ENCODE measurements around the gene LAMA3.

Gene LAMA3

GRCh38 chr18:23994361-23994902 lies 305.2 kb downstream of the LAMA3 start:
- H3K4me3 ChIP-seq (ENCODE audit: low read length), result no peak overlapping the region
- no peak for DNase-seq (ENCODE audit: low read depth, low spot score)

GRCh38 chr18:23995180-23995579 lies 305.9 kb downstream of the LAMA3 start:
- no peak for DNase-seq (ENCODE audit: low read depth, low spot score)
- no peak overlapping the region for H3K4me3 ChIP-seq (ENCODE audit: low read length)

GRCh38 chr18:23998018-23998417 lies 308.8 kb downstream of the LAMA3 start:
- no peak for DNase-seq (ENCODE audit: low read depth, low spot score)
- no peak overlapping the region for H3K4me3 ChIP-seq (ENCODE audit: low read length)

- no peak overlapping the region for H3K4me3 ChIP-seq (ENCODE audit: low read length)
- no peak for DNase-seq (ENCODE audit: low read depth, low spot score)
These were observed 309.6 kb downstream of the LAMA3 start for GRCh38 chr18:23998820-23999219.

- no peak overlapping the region for H3K4me3 ChIP-seq (ENCODE audit: low read length)
- no peak for DNase-seq (ENCODE audit: low read depth, low spot score)
These were observed 311.6 kb downstream of the LAMA3 start for GRCh38 chr18:24000613-24001490.

- DNase-seq (ENCODE audit: low read depth, low spot score), result no peak
- no peak overlapping the region for H3K4me3 ChIP-seq (ENCODE audit: low read length)
These were observed 313.2 kb downstream of the LAMA3 start for GRCh38 chr18:24002479-24002878.

GRCh38 chr18:24003288-24003687 lies 314.0 kb downstream of the LAMA3 start:
- no peak overlapping the region for H3K4me3 ChIP-seq (ENCODE audit: low read length)
- DNase-seq (ENCODE audit: low read depth, low spot score), result no peak

- no peak overlapping the region for H3K4me3 ChIP-seq (ENCODE audit: low read length)
- no peak for DNase-seq (ENCODE audit: low read depth, low spot score)
These were observed 314.8 kb downstream of the LAMA3 start for GRCh38 chr18:24003903-24004640.

All from Jurkat, Clone E6-1 (cell line).